ENCODE measurements around the gene GALNTL6. TPM values are rescaled to one million over a fixed set of nuclear protein-coding genes. Genes with fewer than 3 reads are reported as not detected.
"Not testable (repeated sequence)": the region's sequence is repeated elsewhere in the genome, so short reads cannot be mapped to it uniquely, and the experiment has no call there.

The GALNTL6 gene
- total RNA-seq, 1 experiment from 2014 or later = not detected

- no peak for DNase-seq (ENCODE audit: low spot score)
Observed at GRCh38 chr4:172379834-172380233, 566.6 kb downstream of the GALNTL6 start.

- DNase-seq (ENCODE audit: low spot score) = no peak
Observed at GRCh38 chr4:172390331-172390730, 577.1 kb downstream of the GALNTL6 start.

GRCh38 chr4:172392741-172393140 lies 579.5 kb downstream of the GALNTL6 start:
- DNase-seq (ENCODE audit: low spot score) = no peak

- no peak for DNase-seq (ENCODE audit: low spot score)
Observed at GRCh38 chr4:172393220-172393619, 580.0 kb downstream of the GALNTL6 start.

- no peak for DNase-seq (ENCODE audit: low spot score)
Observed at GRCh38 chr4:172404676-172405075, 591.5 kb downstream of the GALNTL6 start.

GRCh38 chr4:172410363-172410762 lies 597.2 kb downstream of the GALNTL6 start:
- no peak for DNase-seq (ENCODE audit: low spot score)

GRCh38 chr4:172411149-172411548 lies 597.9 kb downstream of the GALNTL6 start:
- DNase-seq (ENCODE audit: low spot score) = no peak

GRCh38 chr4:172412851-172413580 lies 599.8 kb downstream of the GALNTL6 start:
- DNase-seq (ENCODE audit: low spot score) = no peak

- not testable (repeated sequence) for DNase-seq (ENCODE audit: low spot score)
Observed at GRCh38 chr4:172428979-172429378, 615.8 kb downstream of the GALNTL6 start.

- DNase-seq (ENCODE audit: low spot score) = no peak
Observed at GRCh38 chr4:172480471-172480870, 667.3 kb downstream of the GALNTL6 start.

- DNase-seq (ENCODE audit: low spot score) = no peak
Observed at GRCh38 chr4:172481802-172482508, 668.8 kb downstream of the GALNTL6 start.

GRCh38 chr4:172485007-172485406 lies 671.8 kb downstream of the GALNTL6 start:
- no peak for DNase-seq (ENCODE audit: low spot score)

- no peak for DNase-seq (ENCODE audit: low spot score)
Observed at GRCh38 chr4:172486531-172486930, 673.3 kb downstream of the GALNTL6 start.

- DNase-seq (ENCODE audit: low spot score) = no peak
Observed at GRCh38 chr4:172489861-172490260, 676.7 kb downstream of the GALNTL6 start.

- DNase-seq (ENCODE audit: low spot score) = no peak
Observed at GRCh38 chr4:172495769-172496168, 682.6 kb downstream of the GALNTL6 start.

GRCh38 chr4:172497321-172497720 lies 684.1 kb downstream of the GALNTL6 start:
- no peak for DNase-seq (ENCODE audit: low spot score)

GRCh38 chr4:172514011-172514410 lies 700.8 kb downstream of the GALNTL6 start:
- DNase-seq (ENCODE audit: low spot score) = peak; percentile 7

- DNase-seq (ENCODE audit: low spot score) = no peak
Observed at GRCh38 chr4:172514801-172515200, 701.6 kb downstream of the GALNTL6 start.

- no peak for DNase-seq (ENCODE audit: low spot score)
Observed at GRCh38 chr4:172515266-172515879, 702.2 kb downstream of the GALNTL6 start.

- no peak for DNase-seq (ENCODE audit: low spot score)
Observed at GRCh38 chr4:172517391-172517790, 704.2 kb downstream of the GALNTL6 start.

GRCh38 chr4:172521248-172521647 lies 708.0 kb downstream of the GALNTL6 start:
- DNase-seq (ENCODE audit: low spot score) = no peak

GRCh38 chr4:172521680-172522079 lies 708.5 kb downstream of the GALNTL6 start:
- no peak for DNase-seq (ENCODE audit: low spot score)

GRCh38 chr4:172543249-172543648 lies 730.0 kb downstream of the GALNTL6 start:
- no peak for DNase-seq (ENCODE audit: low spot score)
